LNCAP (cell line): ENCODE data around the gene HJURP.

ENCODE experiments used
- TF ChIP-seq, protein P1 (sequence below): fragments of 450-650 bp; IDR thresholded peaks from 2 replicates; pipeline ENCODE4 v1.5.1; 2017; ENCODE audit warnings: mild to moderate bottlenecking

HJURP gene

DNA sequence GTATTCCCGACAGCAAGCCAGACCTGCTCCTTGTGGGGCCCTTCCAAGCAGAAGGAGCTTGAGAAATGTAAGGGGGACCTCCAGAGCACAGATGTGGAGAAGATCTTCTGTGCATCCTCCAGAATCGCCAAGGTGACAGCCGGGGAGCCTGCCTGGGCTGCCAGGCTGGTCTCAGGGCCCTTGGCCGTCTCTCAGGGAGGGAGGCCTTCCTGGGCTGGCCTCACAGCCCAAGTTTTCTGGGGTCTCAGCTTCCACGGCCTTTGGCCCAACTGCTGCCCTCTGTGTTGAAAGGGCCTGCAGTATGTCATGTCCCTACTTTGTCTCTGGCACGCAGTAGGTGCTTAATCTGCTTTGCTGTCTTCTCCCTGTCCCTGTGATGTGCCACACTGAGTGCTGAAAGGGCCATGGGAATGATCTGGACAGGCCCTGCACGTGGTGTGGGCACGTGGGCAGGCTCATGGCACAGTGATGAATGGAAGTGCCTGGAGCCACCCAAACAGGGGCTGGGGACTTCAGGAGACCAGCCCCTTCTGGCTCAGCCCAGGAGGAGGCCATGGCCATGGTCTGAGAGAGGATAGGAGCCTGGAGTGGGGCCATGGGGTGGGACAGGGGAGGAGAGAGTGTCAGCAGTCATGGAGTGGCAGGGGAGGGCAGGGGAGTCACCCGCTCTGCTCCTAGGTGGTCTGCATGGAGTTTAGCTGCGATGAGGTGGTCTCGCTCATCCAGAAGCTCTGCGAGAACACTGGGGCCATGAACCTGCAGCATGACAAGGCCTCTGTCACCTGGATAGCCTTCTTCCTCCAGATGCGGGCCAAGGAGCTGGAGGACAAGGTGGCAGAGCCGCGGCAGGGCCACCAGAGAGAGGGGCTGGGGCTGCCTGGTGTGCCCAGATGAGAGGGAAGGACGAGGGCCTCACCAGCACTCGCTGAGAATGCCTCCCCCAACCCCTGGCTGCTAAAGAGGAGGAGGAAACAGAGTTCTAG is 35.4 kb downstream of the HJURP start:
- TF ChIP-seq, protein P1, sequence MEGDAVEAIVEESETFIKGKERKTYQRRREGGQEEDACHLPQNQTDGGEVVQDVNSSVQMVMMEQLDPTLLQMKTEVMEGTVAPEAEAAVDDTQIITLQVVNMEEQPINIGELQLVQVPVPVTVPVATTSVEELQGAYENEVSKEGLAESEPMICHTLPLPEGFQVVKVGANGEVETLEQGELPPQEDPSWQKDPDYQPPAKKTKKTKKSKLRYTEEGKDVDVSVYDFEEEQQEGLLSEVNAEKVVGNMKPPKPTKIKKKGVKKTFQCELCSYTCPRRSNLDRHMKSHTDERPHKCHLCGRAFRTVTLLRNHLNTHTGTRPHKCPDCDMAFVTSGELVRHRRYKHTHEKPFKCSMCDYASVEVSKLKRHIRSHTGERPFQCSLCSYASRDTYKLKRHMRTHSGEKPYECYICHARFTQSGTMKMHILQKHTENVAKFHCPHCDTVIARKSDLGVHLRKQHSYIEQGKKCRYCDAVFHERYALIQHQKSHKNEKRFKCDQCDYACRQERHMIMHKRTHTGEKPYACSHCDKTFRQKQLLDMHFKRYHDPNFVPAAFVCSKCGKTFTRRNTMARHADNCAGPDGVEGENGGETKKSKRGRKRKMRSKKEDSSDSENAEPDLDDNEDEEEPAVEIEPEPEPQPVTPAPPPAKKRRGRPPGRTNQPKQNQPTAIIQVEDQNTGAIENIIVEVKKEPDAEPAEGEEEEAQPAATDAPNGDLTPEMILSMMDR, result no peak

DNA sequence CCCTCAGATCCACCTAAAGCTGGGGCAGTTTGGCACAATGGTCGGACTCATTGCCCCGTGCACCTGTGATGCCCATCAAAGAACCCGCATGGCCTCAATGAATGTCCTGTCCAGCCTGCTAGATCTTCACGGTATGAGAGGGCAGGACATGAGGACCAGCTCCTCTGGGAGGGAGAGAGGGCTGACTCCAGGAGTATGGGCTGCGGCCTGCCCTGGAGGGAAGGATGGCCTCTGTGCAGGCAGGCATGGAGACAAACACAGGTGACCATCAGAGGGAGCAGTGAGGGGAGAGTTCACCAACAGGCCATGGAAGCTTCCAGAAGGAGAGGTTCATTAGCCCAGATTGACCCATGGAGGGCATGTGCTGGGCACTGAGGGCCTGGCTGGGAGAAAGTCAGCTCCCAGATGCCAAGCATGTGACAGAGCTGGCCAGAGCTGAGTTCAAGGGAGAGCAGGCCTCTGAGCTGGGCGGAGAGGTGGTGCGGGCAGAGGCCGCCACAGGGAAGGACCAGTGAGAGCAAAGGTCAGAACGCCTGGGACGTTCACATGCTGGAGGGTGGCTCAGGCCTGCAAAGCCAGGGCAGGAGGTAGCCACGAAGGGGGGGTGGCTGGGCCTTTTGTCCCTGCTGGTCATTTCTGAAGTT is 36.2 kb downstream of the HJURP start:
- TF ChIP-seq, protein P1, result no peak

DNA sequence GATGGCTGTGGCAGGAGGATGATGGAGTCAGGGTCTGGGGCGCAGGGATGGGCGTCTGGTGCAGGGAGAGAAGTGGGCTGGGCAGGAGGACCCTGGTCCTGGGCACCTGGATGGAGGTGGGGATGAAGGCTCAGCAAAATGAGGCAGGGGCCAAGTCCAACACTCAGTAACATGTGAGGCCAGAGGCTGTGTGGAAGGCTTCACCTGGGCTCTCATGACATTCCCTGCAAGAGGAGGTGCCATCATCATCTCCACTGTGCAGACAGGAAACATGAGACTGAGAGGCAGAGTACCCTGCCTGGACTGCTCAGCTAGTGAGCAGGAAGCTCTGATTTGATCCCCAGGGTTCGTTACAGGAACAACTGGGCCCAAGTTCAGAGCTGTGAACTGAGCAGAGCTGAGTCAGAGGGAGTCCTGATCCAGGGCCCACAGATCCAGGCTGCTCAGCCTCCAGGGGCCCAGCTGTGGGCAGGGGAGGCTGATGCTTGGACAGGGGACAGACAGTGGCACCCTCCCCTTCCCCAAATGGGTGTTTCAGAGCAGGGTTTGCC is 36.9 kb downstream of the HJURP start:
- TF ChIP-seq, protein P1, result no peak

DNA sequence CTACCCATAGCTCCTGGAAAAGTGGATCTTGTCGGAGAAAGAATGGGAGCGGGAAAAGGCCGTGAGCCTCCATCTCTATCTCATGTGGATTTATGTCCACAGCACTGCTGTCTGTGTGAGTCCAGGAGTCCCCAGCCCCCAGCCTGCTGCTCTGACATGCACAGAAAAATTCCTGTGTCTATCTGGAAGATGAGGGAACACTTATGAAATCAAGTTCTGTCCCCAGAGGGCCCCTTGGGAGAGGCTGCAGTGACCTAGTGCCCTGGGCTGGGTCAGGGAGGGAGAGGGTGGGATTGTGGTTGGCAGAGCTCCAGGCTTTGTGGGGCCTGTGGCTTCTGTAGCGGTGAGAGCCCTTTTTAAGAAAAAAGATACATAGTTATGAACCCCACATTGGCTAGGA is 37.6 kb downstream of the HJURP start:
- TF ChIP-seq, protein P1, result no peak

DNA sequence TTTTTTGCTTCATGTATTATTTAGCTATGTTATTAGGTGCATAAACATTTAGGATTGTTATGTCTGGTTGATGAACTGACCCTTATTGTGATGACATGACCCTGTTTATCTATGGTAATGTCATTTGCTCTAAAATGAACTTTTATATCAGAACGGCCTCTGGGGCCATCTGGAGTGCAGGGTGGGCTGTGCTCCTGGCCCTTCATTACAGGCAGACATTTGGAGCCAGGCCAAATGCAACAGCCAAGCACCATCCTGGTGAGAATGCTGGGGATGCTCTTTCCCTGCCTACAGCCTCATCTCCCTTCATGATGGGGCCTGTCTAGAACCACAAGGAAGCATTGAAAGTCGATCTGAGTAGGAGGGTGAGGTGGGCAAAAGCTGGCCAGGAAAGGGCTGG is 38.0 kb downstream of the HJURP start:
- TF ChIP-seq, protein P1, result no peak

DNA sequence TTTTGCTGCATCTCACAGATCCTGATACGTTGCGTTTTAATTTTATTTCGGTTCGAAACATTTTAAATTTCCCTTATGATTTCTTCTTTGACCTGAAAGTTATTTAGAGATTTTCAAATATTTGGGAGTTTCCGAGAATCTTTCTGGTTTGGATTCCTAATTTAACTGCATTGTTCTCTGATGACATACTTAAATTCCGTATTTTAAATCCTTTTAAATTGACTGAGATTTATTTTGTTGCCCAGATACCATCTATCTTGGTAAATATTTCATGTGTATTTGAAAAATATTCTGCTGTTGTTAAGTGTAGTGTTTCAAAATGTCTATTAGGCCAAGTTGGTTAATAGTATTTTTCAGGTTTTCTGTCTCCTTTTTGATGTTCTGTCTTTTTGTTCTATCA is 38.5 kb downstream of the HJURP start:
- TF ChIP-seq, protein P1, result no peak

DNA sequence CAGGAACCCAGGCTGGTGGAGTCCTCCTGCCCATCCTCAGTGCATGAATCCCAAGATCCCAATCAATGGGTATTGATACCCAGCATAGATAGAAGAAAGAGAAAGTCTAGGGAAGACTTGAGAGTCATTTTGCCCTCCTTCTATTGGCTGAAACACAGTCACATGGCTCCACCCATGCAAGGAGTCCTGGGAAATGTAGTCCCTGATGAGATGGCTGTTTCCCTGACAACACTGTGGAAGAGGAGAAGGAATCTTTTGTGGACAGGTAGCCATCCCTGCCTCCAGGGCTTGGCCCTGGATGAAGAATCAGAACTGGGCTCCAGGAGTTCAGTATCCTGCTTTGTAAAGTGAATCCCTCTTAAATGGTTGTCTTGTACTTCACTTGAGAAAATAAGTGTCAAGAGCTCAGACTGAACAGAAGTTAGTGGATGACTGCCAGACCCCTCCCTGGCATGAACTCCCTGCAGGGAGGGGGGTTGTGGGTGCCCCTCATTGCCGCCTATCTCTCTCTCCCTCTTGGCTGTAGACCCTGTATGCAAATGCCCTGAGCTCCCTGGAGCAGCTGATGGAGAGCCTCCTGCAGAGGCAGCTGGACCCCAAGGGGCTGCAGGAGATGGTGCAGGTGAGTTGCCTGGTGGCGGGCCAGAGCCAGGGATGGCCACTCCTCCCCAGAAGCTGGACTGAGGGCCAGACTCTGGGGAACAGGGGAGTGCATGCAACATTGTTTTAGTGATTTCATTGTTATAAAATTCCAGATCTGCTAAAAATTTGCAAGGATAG is 40.1 kb downstream of the HJURP start:
- TF ChIP-seq, protein P1, result no peak
